HTERT RPE-1 (cell line): ENCODE measurements around the gene TREX2.
"Not testable (repeated sequence)": the region's sequence is repeated elsewhere in the genome, so short reads cannot be mapped to it uniquely, and the experiment has no call there.

ENCODE experiments used
- in situ Hi-C: fragments of 300-500 bp; cut with MboI; formaldehyde crosslinking; loops from 4 replicates; pipeline ENCODE4 v1.14.3; 2020; ENCODE audit warnings: low sequenced_read_pairs

Gene TREX2

GRCh38 chrX:153410888-153411254 lies 35.0 kb downstream of the TREX2 start:
- in situ Hi-C loops, result no loop called here

GRCh38 chrX:153410373-153410772 lies 35.5 kb downstream of the TREX2 start:
- in situ Hi-C loops, result no loop called here

GRCh38 chrX:153409414-153410101 lies 36.3 kb downstream of the TREX2 start:
- in situ Hi-C loops, result no loop called here

- in situ Hi-C loops, result no loop called here
Measured at GRCh38 chrX:153408871-153409351, 36.9 kb downstream of the TREX2 start.

- in situ Hi-C loops, result no loop called here
Measured at GRCh38 chrX:153408221-153408721, 37.6 kb downstream of the TREX2 start.

GRCh38 chrX:153407736-153408135 lies 38.1 kb downstream of the TREX2 start:
- in situ Hi-C loops, result no loop called here

GRCh38 chrX:153406903-153407302 lies 39.0 kb downstream of the TREX2 start:
- in situ Hi-C loops, result no loop called here

GRCh38 chrX:153406011-153406410 lies 39.8 kb downstream of the TREX2 start:
- in situ Hi-C loops, result no loop called here

GRCh38 chrX:153405426-153405825 lies 40.4 kb downstream of the TREX2 start:
- in situ Hi-C loops, result no loop called here

GRCh38 chrX:153404333-153404732 lies 41.5 kb downstream of the TREX2 start:
- in situ Hi-C loops, result not testable (repeated sequence)

GRCh38 chrX:153401133-153401764 lies 44.6 kb downstream of the TREX2 start, which contains the start of gene PNMA6E:
TSS of gene PNMA6E (minus strand) at chrX:153401350. CDS start at chrX:153398849, 2,501 bp downstream.
- in situ Hi-C loops, result no loop called here

GRCh38 chrX:153400146-153401132 lies 45.4 kb downstream of the TREX2 start:
- in situ Hi-C loops, result no loop called here

- in situ Hi-C loops, result no loop called here
Measured at GRCh38 chrX:153398275-153398960, 47.4 kb downstream of the TREX2 start.

GRCh38 chrX:153397256-153397960 lies 48.4 kb downstream of the TREX2 start:
- in situ Hi-C loops, result no loop called here

- in situ Hi-C loops, result no loop called here
Measured at GRCh38 chrX:153396320-153397195, 49.3 kb downstream of the TREX2 start.

GRCh38 chrX:153395613-153396319 lies 50.1 kb downstream of the TREX2 start:
- in situ Hi-C loops, result no loop called here

- in situ Hi-C loops, result no loop called here
Measured at GRCh38 chrX:153394612-153395011, 51.2 kb downstream of the TREX2 start.
